ENCODE results near the gene RPL12. TPM values are rescaled to one million over a fixed set of nuclear protein-coding genes. Genes with fewer than 3 reads are reported as not detected.

Gene RPL12
- polyA plus RNA-seq, 1 donor (not counting 4 experiments of a cell fraction or from before 2014, with no cell fraction given) = 2,671 TPM

DNA sequence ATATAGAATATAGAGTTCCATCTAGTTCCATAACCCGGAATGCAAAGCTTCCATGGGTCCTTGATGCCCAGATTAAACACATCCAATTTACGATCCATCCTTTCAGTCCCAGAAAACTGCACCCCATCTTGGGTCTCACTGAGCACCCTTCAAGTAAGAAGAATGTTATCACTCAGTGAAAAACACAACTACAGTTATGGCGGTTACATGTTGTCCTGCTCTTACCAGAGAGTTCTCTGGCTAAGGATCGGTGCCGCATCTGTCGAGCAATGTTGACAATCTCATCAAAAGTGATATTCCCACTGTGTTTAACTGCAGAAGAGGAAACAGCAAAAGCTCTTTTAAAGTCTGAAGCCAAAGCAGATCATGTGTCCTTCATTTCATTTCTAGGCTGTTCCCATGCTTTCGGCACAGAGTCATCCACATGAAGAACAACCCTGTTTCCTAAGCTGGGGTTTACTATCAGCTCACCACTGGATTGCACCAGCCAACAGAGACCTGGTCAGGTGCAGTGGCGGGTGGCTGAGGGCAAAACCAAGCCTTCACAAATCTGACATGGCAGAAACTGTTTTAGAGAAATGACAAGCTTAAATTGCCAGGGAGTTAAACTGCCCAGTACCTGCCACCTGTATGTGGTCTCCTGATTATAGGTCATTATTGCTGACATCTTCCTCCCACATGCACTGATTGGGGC, 2.9 kb downstream of the RPL12 start:
- Histone ChIP-seq H2AFZ (ENCODE audit: control insufficient read depth, low read length) (no peak overlapping the region), H3K27ac (ENCODE audit: control insufficient read depth, insufficient read depth, low read length) (peak overlapping the region; percentile 89), H3K4me1 (ENCODE audit: control insufficient read depth, extremely low read depth, insufficient read depth, low read length) (peaks cover 18% of the 10 kb centered on the region), H3K9ac (ENCODE audit: control insufficient read depth, extremely low read depth, insufficient read depth, low read length) (peak overlapping the region; percentile 94), H3K9me1 (ENCODE audit: control insufficient read depth, extremely low read depth, insufficient read depth, low read length) (peaks cover 4% of the 10 kb centered on the region), H3K4me2 (ENCODE audit: control insufficient read depth, extremely low read depth, insufficient read depth, low read depth, low read length) (peak overlapping the region; percentile 98), H3K36me3 (ENCODE audit: control insufficient read depth in 2 of 2, extremely low read depth in 1 of 2, insufficient read depth in 2 of 2, low read length in 2 of 2) (peaks cover 38 to 66% of the 10 kb centered on the region in 2 experiments), H3K27me3 (ENCODE audit: control insufficient read depth, extremely low read depth, insufficient read depth, low read length) (no peaks in the 10 kb centered on the region), H3K9me3 (ENCODE audit: control insufficient read depth, low read depth, low read length) (peaks cover 10% of the 10 kb centered on the region), H3K4me3 (ENCODE audit: control insufficient read depth in 2 of 3, extremely low read depth in 1 of 3, insufficient read depth in 2 of 3, low read depth in 1 of 3, low read length in 3 of 3) (peak overlapping the region in 2 of 3 experiments; percentile 89 to 100), H4K20me1 (ENCODE audit: control insufficient read depth, extremely low read depth, insufficient read depth, low read length) (peaks cover 63% of the 10 kb centered on the region), H3K79me2 (ENCODE audit: control insufficient read depth, insufficient read depth, low read length) (peaks cover 35% of the 10 kb centered on the region)
- dilution Hi-C loops (cut with MboI; ENCODE audit: extremely low pct_ligation_motif_present, low sequenced_read_pairs) = no loop called here
- FAIRE-seq (no peak), DNase-seq (ENCODE audit: low read depth, low spot score) (no peak)
- TF ChIP-seq EZH2 (IDR thresholded peaks at IDR 0.05; ENCODE audit: low read length) (no peak), CTCF (optimal IDR thresholded peaks at IDR 0.05 in 1 of 3, IDR thresholded peaks at IDR 0.05 in 1 of 3, conservative IDR thresholded peaks at IDR 0.05 in 1 of 3; ENCODE audit: extremely low read depth in 1 of 3, insufficient read depth in 2 of 3, low read length in 3 of 3) (no peak)

- H3K27me3 ChIP-seq (ENCODE audit: control insufficient read depth, extremely low read depth, insufficient read depth, low read length) = no peaks in the 10 kb centered on the region
- peaks cover 35% of the 10 kb centered on the region for H3K79me2 ChIP-seq (ENCODE audit: control insufficient read depth, insufficient read depth, low read length)
- DNase-seq (ENCODE audit: low read depth, low spot score) (no peak), FAIRE-seq (no peak)
- H3K36me3 ChIP-seq (ENCODE audit: control insufficient read depth in 2 of 2, extremely low read depth in 1 of 2, insufficient read depth in 2 of 2, low read length in 2 of 2) = peaks cover 38 to 72% of the 10 kb centered on the region in 2 experiments
- H3K4me2 ChIP-seq (ENCODE audit: control insufficient read depth, extremely low read depth, insufficient read depth, low read depth, low read length) = peak overlapping the region; percentile 98
- H3K9me3 ChIP-seq (ENCODE audit: control insufficient read depth, low read depth, low read length) = peaks cover 12% of the 10 kb centered on the region
- peaks cover 4% of the 10 kb centered on the region for H3K9me1 ChIP-seq (ENCODE audit: control insufficient read depth, extremely low read depth, insufficient read depth, low read length)
- no peak for TF ChIP-seq EZH2 (IDR thresholded peaks at IDR 0.05; ENCODE audit: low read length)
- no peak for TF ChIP-seq CTCF (optimal IDR thresholded peaks at IDR 0.05 in 1 of 3, IDR thresholded peaks at IDR 0.05 in 1 of 3, conservative IDR thresholded peaks at IDR 0.05 in 1 of 3; ENCODE audit: extremely low read depth in 1 of 3, insufficient read depth in 2 of 3, low read length in 3 of 3)
- peaks cover 63% of the 10 kb centered on the region for H4K20me1 ChIP-seq (ENCODE audit: control insufficient read depth, extremely low read depth, insufficient read depth, low read length)
- H3K27ac ChIP-seq (ENCODE audit: control insufficient read depth, insufficient read depth, low read length) = peak overlapping the region; percentile 27
- dilution Hi-C loops (cut with MboI; ENCODE audit: extremely low pct_ligation_motif_present, low sequenced_read_pairs) = no loop called here
- H3K4me1 ChIP-seq (ENCODE audit: control insufficient read depth, extremely low read depth, insufficient read depth, low read length) = peaks cover 15% of the 10 kb centered on the region
- H3K4me3 ChIP-seq (ENCODE audit: control insufficient read depth in 2 of 3, extremely low read depth in 1 of 3, insufficient read depth in 2 of 3, low read depth in 1 of 3, low read length in 3 of 3) = no peak overlapping the region
- no peak overlapping the region for H3K9ac ChIP-seq (ENCODE audit: control insufficient read depth, extremely low read depth, insufficient read depth, low read length)
- H2AFZ ChIP-seq (ENCODE audit: control insufficient read depth, low read length) = no peak overlapping the region
Measured at GRCh38 chr9:127447416-127448111, 3.6 kb downstream of the RPL12 start.
